SK-MEL-5 (cell line): Measurements from ENCODE around the gene CCN5. TPM values are rescaled to one million over a fixed set of nuclear protein-coding genes. Genes with fewer than 3 reads are reported as not detected.
"Not testable (repeated sequence)": the region's sequence is repeated elsewhere in the genome, so short reads cannot be mapped to it uniquely, and the experiment has no call there.

Experiments
- DNase-seq: peaks from one replicate; pipeline ENCODE4 v3.0.0-alpha.2; 2016; ENCODE audit warnings: low read depth, low spot score
- in situ Hi-C: cut with HindIII; loops from 2 replicates; pipeline ENCODE4 v1.10.0; 2016; ENCODE audit warnings: low sequenced_read_pairs, high pct_unique_total_duplicates, low pct_unique_long_range_greater_than_20kb
- polyA plus RNA-seq, 2 experiments: library from polyadenylated mRNA; depleted of rRNA; stranded (reverse); fragments of >200 nt; gene quantifications; 2 replicates each; pipeline ENCODE4 v1.2.3, GENCODE V29; 2015
- total RNA-seq: library from RNA; depleted of rRNA; stranded (reverse); fragments of >200 nt; shearing (Covaris generic); gene quantifications from 2 replicates; pipeline ENCODE4 v1.2.3, GENCODE V29; 2014; rRNA removed

The CCN5 gene, protein sequence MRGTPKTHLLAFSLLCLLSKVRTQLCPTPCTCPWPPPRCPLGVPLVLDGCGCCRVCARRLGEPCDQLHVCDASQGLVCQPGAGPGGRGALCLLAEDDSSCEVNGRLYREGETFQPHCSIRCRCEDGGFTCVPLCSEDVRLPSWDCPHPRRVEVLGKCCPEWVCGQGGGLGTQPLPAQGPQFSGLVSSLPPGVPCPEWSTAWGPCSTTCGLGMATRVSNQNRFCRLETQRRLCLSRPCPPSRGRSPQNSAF
- 0.45 and 0.85 TPM in 2 replicates for total RNA-seq
- polyA plus RNA-seq (2015; cell fraction: cytosol; rRNA removed), result 0.23 and 2.2 TPM in 2 replicates
- polyA plus RNA-seq (2015; cell fraction: nucleus; rRNA removed), result 0.26 and 2.0 TPM in 2 replicates

DNA sequence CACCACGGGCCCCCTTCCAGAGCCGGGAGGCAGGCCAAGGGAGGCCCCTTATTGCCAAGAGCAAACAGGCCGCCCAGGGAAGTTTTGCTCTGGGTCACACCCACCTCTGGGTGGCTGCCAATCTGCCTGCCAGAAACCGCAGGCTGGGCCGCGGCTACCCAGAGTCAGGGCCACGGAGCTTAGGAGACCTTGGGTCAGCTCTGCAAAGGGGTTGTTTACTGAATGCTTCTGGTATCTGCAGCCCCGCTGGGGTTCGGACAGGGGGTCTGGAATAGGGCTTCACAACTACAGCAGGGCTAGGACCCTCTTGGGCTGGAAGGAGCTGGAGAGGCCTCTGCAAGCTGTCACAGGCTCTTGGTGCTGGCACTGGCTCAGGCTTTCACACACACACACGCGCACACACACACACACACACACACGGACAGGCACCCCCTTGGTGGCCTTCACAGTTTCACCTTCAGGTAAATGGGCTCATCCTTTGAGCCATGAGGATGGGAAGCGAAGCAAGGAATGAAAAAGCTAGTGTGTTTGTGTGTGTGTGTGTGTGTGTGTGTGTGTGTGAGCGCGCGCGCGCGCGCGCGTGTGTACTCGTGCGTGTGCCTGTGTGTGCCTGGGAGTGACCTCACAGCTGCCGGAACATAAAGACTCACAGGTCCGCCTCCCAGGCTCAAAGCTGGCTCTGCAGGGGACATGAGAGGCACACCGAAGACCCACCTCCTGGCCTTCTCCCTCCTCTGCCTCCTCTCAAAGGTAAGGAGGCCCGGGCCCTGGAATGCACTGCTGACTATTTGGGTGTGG is at the start of gene CCN5:
Gene CCN5, plus strand, starts transcription at position 669 of the 798 bp plus-strand sequence. Its CDS starts 22 bp downstream, at position 691.
- DNase-seq, result peak; percentile 59
- in situ Hi-C loops, result no loop called here

DNA sequence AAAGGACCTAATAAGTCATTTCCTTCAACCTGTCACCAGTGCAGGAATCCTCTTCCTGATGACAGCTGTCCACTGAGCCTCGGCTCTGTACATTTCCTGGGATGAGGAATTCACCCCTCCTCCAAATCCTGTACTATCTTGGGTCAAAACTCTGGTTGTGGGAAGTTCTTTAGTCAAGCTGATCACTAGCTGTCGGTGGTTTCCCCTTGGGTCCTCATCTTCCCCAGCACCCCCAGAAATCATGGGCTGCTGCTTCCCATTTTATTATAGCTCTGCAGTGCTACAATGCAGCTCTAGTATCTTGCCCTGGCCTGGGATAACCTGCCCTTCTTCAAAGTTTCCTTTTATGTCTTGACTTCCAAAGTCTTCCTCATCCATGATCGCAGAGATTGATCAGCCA is 49.1 kb upstream of the CCN5 start:
- in situ Hi-C loops, result no loop called here
- DNase-seq, result no peak

DNA sequence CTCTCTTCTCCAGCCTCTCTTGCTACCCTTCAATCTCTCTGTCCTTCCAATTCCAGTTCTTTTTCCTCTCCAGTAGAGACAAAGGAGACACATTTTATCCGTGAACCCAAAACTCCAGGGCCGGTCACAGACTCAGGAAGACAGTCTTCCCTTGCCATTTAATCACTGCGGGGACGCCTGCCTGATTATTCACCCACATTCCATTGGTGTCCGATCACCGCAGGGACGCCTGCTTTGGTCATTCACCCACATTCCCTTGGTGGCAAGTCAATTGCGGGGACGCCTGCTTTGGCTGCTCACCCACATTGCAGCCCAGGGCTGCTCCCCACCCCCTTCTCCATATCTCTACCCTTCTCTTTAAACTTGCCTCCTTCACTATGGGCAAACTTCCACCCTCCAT is 44.3 kb upstream of the CCN5 start:
- DNase-seq, in situ Hi-C loops: not testable (repeated sequence)

DNA sequence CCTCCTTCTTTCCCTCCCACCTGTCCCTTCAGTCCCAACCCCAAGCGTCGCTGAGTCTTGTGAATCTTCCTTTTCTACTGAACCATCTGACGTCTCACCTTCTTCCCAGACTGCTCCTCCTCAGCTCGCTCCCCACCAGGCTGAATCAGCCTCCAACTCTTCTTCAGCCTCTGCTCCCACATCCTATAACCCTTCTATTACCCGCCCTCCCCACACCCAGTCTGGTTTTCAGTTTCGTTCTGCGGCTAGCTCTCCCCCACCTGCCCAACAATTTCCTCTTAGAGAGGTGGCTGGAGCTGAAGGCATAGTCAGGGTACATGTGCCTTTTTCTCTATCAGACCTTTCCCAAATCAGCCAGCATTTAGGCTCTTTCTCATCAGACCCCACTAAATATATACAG is 43.6 kb upstream of the CCN5 start:
- DNase-seq, result not testable (repeated sequence)

DNA sequence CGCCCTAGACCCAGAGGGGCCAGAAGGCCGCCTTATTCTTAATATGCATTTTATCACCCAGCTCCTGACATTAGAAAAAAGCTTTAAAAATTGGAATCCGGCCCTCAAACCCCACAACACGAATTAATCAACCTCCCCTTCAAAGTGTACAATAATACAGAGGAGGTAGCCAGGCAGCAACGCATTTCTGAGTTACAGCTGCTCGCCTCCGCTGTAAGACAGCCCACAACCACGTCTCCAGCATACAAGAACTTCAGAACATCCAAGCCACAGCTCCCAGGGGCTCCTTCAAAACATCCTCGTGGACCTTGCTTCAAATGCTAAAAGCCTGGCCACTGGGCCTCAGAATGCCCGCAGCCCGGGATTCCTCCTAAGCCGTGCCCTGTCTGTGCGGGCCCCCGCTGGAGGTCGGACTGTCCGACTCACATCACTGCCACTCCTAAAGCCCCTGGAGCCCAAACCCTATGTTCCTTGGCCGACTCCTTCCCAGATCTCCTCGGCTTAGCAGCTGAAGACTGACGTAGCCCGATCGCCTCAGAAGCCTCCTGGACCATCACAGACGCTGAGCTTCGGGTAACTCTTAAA is 42.8 kb upstream of the CCN5 start:
- DNase-seq, in situ Hi-C loops: not testable (repeated sequence)

More for the DNA sequence above, 43.6 kb upstream of the CCN5 start:
- in situ Hi-C loops, result not testable (repeated sequence)

DNA sequence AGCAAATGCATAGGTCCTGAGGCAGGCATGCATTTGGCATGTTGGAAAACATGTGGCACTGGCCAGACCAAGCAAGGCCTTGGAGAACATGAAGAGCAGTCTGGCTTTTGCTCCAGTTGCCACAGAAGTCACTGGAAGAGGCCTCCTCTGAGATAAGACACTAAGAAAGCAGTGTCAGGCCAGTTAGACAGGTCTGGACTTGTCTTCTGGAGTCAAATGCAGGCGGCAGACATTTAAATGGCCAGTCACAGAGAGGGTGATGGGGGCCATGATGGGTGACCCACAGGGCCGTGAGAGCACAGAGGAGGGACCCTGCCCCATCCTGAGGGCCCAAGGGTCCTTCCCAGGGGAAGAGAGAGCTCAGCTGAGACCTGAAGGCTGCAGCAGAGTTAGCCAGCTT is 36.9 kb upstream of the CCN5 start:
- in situ Hi-C loops, result no loop called here

DNA sequence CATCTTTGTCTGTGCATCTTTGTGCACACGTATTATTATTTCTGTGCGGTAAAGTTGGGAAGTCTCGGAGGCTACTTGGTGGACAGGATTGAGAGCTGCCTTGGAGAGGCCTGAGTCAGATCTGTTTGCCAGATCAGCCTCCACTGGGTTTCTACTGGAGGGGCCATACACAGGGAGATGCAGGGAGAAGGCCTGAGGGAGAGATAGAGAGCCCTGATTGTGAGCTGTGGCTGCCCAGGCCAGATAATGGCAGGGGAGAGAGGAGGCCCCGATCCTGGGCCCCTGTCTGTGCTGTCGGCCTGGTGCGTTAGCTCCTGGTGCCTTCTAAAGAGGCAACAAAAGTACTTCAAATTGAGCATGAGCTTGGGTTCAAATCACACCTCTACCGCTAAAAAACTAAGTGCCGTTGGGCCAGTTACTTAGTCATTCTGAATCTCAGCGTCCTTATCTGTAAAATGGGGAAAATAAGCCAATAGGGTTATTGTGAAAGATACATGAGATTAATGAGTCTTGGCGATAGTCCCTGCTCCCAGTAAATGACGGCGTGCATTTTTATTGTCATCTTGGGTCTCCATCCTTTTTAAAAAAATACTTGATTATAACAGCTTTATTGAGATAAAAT is 36.1 kb upstream of the CCN5 start:
- in situ Hi-C loops, result no loop called here
- DNase-seq, result no peak

More for the DNA sequence above, 36.9 kb upstream of the CCN5 start:
- DNase-seq, result no peak

DNA sequence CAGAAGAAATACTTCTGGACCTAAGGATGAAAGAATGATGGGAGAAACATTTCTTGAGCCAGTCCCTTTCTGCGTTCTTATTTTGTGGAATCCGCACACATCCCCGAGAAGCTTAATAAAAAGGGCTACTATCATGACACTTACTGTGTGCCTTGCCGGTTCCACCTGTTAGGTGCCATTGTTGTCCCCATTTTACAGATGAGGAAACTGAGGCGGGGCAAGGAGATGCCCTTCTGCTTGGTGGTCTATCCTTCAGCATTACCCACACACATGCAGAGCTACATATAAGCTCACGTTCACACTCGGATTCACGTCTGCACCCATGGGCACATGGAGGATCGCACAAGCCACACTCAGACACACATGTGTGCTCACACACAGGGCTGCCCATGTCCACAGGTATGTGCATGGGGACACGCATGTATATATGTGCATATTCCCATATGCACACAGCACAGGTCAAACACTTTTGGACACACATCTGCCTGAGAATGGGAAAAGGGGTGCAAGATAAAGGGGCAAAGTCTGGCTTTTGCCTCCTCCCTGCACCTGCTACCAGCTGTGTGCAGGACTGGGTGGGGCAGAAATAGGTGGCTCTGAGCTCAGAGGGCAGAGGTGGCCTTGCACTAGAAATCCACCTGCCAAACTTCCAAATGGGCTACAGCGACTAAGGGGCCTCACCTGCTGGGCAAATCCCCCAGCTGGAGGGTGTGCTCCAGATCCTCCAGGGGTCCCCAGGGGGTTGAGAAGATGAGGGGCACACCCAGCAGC is 33.2 kb upstream of the CCN5 start:
- no peak for DNase-seq
- in situ Hi-C loops, result no loop called here

DNA sequence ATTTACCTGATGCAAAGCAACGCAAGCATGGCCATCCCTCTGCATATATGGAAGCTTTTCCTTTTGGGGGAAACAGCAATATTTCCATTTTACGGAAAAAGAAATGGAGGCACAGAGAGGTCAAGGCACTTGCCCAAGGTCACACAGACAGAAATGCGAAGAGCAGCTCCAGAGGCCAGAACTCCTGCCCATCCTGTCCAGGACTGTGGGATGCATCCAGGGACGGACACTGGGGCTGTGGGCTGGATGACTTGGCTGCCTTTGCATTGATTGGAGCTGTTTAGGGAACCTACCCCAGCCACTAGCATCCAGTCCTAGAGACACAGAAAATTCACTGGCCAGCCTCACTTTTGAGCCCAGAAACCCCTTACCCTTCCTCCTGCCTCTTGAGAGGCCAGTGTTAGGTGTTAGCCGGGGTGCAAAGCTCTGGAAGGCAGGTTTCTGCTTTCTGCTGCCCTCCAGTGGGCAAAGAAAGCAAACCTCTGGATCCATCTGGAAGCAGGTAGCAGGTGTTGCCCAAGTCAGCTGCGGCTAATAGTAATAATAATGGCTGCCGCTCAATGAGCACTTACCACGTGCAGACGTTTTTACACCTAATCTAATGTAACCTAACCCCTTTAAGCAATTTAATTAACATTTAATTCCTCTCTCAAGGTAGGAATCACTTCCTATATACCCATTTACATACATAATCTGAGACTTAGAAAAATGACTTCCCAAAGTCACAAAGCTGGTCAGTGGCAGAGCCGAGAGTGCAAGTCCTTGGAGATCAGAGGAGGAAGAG is 31.7 kb upstream of the CCN5 start:
- peak; percentile 74 for DNase-seq
- in situ Hi-C loops, result no loop called here

DNA sequence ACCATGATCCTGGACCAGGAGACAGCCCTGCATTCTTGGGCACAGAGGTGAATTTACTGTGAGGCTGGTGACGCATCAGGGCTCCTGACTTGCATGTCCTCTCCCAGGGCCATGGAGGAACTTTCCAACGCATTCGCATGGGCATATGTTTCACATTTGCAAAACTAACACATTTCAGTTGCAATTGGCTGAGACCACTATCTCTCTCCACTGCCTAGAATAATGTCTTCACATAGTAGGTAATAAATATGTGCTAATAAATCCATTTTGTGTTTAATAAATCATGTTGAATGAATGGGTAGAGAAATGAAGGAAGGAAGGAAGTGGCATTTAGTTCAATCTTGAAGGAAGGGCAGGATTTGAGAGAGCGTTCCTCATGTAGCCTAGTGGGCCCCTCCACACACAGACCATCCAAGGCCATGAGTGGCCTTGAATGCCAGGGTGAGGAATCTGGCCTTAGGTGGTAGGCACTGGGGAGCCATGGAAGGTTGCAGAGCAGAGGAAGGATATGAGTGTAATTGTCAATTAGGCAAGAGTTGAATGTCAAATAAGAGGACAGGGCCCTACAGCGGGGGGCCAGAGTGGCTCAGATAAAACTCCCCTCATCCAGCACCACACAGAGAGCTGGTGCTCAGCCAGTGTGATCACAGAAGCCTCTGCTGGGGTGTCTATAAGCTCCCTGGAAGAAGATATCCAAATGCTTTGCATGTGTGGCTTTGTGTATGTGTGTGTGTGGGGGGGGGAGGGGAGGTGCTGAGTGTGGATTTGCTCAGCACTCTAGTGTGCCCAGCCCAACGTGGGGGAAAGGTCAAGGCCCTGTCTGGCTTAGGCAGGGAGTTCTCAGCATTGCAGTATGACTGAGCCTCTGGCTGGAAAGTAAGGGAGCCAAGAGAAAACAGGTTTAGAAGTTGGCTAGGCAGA is 30.9 kb upstream of the CCN5 start:
- in situ Hi-C loops, result no loop called here
- no peak for DNase-seq

DNA sequence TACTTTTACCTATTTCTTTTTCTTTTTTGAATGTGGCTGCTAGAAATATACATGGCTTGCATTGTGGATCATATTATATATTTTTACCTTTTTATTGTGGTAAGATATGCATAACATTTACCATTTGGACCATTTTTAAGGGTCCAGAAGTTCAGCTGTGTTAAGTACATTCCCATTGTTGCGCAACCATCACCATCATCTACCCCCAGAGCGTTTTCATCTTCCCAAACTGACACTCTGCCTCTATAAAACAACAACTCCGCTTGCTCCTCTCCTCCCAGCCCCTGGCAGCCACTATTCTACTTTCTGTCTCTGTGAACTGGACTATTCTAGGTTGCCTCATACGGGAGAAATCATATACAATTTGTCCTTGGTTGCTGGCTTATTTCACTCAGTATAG is 28.2 kb upstream of the CCN5 start:
- in situ Hi-C loops, result no loop called here

DNA sequence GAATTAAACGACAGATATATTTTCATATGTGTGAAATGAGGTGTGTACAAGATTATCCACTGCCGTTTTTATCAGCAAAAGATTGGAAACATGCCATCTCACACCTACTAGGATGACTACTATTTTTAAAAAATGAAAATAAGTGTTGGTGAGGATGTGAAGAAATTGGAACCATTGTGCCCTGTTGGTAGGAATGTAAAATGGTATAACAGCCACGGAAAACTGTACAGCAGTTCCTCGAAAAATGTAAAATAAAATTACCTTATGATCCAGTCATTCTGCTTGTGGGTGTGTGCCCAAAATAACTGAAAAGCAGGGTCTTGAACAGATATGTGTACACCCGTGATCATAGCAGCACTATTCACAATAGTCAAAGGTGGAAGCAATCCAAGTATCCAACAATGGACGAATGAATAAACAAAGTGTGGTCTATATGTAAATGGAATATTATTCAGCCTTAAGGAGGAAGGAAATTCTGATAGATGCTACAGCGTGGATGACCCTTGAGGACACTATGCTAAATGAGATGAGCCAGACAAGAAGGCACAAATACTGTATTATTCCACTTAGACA is 27.0 kb upstream of the CCN5 start:
- DNase-seq, result peak; percentile 97
- in situ Hi-C loops, result no loop called here

More for the DNA sequence above, 28.2 kb upstream of the CCN5 start:
- no peak for DNase-seq

DNA sequence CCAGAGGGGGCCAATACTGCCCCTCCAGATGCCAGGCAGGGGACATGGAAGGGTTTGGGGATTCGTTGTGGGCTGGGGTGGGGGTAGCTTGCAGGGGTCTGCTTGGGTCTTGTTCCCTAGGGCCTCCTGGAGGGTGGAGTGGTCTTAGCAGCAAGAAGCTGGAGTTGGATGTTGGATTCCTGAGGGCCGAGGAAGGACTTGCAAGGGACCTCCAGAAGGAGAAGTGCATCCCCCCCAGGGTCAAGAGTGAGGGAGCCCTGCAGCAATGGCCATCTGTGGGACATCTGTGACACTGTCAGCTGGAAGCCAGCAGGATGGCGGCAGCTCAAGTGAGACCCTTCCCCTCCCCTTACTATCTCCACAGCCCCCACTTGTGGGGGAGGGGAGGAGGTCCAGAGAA is 25.4 kb upstream of the CCN5 start:
- in situ Hi-C loops, result no loop called here
- no peak for DNase-seq

DNA sequence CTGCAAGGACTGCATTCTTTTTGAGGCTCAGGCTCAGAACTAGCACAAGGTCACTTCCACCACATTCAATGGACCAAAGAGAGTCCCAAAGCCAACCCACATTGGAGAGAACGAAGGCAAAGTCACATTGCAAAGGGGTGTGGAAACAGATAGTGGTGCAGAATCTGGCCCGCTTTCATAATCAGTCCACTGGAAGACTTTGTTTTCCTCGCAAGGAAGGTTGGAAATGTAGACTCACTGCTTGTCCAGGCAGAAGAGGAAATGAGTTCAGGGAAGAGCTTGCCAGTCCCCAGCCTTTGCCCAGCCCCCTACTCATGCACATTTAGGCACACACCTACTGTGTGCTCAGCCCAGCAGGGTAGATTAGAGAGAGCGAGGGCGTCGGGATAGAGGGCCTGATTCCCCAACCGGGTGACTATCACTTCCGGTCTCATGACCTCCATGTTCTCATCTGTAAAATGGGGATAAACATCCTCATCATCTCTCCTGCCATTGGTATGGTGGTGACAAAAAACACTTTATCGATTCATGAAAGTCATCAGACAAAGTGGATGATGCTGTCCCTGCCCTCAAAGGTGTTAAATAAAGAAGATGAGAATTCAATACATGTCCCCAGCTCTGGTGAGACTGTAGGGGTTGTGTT is 24.3 kb upstream of the CCN5 start:
- no peak for DNase-seq
- in situ Hi-C loops, result no loop called here
